LNCaP clone FGC (cell line): ENCODE measurements around the gene MGAT5B.

Source experiments
- DNase-seq: peaks from one replicate; pipeline ENCODE4 v3.0.0-alpha.2; 2011; ENCODE audit warnings: low read depth
- H3K4me3 ChIP-seq: 2 replicates; pipeline ENCODE4 v1.5.1; 2011; ENCODE audit warnings: mild to moderate bottlenecking, low read depth, low read length, control low read depth
- TF ChIP-seq, protein P1 (sequence below): IDR thresholded peaks from 2 replicates; pipeline ENCODE4 v1.5.1; 2012; ENCODE audit warnings: mild to moderate bottlenecking; ENCODE audit not compliant: control insufficient read depth, insufficient read depth; ENCODE audit errors: extremely low read depth

Gene MGAT5B

DNA sequence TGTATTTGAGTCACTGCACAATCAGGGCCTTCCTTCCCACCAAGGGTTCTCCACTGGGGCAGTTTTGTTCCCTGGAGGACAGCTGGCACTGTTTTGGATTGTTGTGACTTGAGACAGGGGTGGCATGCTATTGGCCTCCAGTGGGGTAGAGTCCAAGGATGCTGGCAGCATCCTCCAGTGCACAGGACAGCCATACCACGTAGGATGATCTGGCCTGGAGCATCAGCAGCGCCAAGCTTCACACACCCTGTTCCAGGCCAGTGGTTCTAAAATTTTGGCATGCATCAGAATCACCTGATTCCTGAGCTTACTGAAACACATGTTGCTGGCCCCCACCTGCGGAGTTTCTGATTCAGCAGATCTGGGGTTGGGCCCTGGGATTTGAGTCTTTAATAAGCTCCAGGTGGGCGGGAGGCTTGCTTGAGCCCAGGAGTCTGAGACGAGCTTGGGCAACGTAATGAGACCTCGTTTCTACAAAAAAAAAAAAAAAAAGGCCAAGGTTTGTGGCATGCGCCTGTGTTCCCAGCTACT lies 83.2 kb downstream of the MGAT5B start:
- DNase-seq, result no peak
- no peak overlapping the region for H3K4me3 ChIP-seq
- TF ChIP-seq, protein P1, sequence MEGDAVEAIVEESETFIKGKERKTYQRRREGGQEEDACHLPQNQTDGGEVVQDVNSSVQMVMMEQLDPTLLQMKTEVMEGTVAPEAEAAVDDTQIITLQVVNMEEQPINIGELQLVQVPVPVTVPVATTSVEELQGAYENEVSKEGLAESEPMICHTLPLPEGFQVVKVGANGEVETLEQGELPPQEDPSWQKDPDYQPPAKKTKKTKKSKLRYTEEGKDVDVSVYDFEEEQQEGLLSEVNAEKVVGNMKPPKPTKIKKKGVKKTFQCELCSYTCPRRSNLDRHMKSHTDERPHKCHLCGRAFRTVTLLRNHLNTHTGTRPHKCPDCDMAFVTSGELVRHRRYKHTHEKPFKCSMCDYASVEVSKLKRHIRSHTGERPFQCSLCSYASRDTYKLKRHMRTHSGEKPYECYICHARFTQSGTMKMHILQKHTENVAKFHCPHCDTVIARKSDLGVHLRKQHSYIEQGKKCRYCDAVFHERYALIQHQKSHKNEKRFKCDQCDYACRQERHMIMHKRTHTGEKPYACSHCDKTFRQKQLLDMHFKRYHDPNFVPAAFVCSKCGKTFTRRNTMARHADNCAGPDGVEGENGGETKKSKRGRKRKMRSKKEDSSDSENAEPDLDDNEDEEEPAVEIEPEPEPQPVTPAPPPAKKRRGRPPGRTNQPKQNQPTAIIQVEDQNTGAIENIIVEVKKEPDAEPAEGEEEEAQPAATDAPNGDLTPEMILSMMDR, result no peak

DNA sequence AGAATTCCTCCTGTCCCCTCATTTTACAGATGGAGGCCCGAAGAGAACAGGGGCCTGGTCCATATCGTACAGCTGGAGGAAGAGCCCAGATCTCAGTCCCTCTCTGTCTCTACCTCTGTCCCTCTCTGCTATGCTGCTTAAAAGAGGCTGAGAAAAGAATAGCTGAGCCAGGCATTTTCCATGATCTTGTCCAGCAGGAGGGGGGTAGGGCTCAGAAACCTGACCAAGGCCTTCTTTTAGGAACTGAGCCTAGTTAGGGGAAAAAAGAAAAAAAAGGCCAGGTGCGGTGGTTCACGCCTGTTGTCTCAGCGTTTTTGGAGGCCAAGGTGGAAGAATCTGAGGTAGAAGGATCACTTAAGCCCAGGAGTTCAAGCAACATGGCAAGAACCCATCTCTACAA lies 84.2 kb downstream of the MGAT5B start:
- TF ChIP-seq, protein P1, result no peak
- DNase-seq, result no peak
- H3K4me3 ChIP-seq, result no peak overlapping the region

DNA sequence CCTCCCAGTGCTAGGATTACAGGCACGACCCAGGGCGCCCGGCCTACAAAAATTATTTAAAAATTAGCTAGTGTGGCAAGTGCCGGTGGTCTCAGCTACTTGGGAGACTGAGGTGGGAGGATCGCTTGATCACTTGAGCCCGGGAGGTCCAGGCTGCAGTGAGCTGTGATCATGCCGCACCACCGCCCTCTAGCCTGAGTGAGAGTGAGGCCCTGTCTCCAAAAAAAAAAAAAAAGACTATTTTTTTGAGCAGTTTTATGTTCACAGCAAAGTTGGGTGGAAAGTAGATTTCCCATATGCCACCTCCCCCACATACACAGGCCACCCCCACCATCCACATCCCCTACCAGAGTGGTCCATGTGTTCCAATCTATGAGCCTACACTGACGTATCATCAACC lies 84.9 kb downstream of the MGAT5B start:
- H3K4me3 ChIP-seq, result no peak overlapping the region
- TF ChIP-seq, protein P1, result no peak
- no peak for DNase-seq

DNA sequence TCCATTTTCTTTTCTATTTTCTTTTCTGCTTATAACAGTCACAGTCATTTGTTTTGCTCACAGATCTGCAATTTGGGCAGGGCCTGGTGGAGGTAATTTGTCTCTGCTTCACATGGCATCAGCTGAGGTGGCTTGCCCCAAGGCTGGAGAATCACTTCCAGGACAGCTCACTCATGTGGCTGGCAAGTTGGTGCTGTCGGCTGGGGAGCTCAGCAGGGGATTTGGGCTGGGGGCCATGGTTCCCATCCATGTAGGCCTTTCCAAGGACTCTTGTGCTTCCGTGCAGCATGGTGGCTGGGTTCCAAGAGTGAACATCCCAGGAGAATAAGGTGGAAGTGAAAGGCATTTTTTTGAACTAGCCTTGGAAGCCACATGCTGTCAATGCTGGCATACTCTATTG lies 85.7 kb downstream of the MGAT5B start:
- DNase-seq, result no peak
- TF ChIP-seq, protein P1, result no peak

DNA sequence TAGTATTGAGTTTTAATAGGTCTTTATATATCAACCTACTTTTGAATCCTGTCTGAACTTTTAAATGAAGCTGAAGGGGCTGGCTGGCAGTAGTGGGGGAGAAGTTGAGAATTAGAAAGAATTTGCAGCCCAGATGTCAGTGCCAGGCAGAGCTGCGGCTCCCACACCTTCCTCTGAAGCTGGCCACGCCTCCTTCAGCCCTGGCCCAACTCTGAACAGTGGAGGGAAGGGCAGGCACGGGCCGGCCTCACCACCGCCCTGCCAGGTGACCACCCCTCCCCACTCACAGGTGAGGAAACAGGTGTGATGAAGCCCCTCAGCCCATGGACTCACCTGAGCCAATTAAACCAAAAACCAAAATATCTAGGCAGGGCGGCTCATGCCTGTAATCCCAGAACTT lies 87.0 kb downstream of the MGAT5B start:
- no peak for DNase-seq
- no peak overlapping the region for H3K4me3 ChIP-seq
- TF ChIP-seq, protein P1, result no peak

More for the DNA sequence above, 85.7 kb downstream of the MGAT5B start:
- H3K4me3 ChIP-seq, result no peak overlapping the region

DNA sequence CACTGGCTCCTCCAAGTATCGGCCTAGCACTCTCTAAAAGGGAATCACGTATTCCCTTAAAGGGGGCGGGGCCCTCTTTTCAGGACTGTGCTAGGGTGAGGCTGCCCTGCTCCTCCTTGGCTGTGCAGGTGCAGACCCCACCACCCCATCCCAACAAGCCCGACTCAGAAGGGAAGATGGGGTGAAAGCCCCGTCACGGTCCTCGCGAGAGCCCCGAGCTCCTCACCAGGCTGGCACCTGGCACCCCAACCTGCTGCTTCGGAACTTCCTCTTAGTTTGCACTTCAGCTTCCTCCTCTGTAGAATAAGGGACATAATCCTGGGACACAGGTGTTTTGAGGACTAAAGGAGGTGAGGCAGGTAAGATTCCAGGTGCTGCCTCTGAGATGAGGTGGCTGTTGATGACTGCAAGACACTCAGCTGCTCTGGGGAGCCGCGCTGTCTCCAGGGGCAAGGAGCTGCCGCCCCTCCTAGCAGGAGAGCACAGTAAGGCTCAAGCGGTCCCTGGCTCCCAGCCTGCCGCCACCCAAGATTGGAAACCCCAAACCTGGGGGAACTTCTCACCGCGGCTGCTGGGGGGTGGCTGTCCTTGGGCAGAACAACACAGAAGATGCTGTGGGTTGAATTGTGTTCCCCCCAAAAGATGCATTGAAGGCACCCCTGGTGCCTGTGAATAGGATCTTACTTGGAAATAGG lies 88.8 kb downstream of the MGAT5B start:
- DNase-seq, result no peak
- no peak overlapping the region for H3K4me3 ChIP-seq
- TF ChIP-seq, protein P1, result no peak
